ENCODE data around the gene KCND3. TPM values are rescaled to one million over a fixed set of nuclear protein-coding genes. Genes with fewer than 3 reads are reported as not detected.

KCND3 gene
- total RNA-seq, 1 experiment from 2014 or later, result not detected

DNA sequence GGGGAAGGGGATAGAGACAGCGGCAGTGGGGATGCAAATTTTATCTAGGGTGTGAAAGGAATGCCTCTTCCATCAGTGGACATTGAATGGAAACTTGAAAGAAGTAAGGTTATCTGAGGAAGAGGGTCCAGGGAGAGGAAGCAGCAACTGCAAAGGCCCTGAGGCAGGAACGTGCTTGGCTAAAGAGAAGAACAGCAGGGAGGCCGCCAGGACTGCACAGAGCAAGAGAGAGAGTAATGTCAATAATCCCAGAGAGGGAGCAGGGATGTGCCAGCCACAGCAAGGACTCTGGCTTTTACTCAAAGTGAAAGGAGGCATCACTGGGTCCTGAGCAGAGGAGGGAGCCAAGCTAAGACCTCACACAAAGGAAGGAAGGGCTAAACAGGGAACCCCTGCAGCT is 50.9 kb downstream of the KCND3 start:
- POLR2A ChIA-PET, result no interaction called here
- TF ChIP-seq, protein P1, sequence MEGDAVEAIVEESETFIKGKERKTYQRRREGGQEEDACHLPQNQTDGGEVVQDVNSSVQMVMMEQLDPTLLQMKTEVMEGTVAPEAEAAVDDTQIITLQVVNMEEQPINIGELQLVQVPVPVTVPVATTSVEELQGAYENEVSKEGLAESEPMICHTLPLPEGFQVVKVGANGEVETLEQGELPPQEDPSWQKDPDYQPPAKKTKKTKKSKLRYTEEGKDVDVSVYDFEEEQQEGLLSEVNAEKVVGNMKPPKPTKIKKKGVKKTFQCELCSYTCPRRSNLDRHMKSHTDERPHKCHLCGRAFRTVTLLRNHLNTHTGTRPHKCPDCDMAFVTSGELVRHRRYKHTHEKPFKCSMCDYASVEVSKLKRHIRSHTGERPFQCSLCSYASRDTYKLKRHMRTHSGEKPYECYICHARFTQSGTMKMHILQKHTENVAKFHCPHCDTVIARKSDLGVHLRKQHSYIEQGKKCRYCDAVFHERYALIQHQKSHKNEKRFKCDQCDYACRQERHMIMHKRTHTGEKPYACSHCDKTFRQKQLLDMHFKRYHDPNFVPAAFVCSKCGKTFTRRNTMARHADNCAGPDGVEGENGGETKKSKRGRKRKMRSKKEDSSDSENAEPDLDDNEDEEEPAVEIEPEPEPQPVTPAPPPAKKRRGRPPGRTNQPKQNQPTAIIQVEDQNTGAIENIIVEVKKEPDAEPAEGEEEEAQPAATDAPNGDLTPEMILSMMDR (IDR thresholded peaks at IDR 0.05; ENCODE audit: unreplicated experiment), result no peak
- no peak overlapping the region for H3K27ac Mint-ChIP-seq (ENCODE audit: low read depth, unreplicated experiment)

DNA sequence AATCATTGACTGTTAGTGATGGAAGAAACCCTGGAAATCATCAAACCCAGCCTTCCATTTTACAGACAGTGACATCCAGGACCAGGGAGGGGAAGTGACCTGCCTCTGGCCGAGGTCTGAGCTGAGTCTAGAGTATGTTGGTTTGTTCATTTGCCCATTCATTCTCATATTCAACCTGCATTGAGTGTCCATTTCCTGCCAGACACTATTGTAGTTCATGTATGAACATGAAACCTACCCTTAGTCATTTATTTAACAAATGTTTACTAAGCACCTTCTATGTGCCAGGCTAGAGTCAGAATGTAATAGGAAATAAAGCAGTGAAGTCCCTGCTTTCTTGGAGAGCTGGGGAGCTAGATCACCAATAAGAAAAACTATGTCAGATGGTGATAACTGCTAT is 51.3 kb downstream of the KCND3 start:
- no peak overlapping the region for H3K27ac Mint-ChIP-seq (ENCODE audit: low read depth, unreplicated experiment)
- no peaks in the 10 kb centered on the region for H3K36me3 Mint-ChIP-seq (ENCODE audit: insufficient read depth, unreplicated experiment)
- H3K27me3 Mint-ChIP-seq (ENCODE audit: insufficient read depth, unreplicated experiment), result peaks cover 59% of the 10 kb centered on the region
- ChIA-PET CTCF (no interaction called here), POLR2A (no interaction called here)
- no TSS peak for BruUV-seq (replicated peaks)
- DNase-seq (ENCODE audit: unreplicated experiment), result no peak
- peaks cover 6% of the 10 kb centered on the region for H3K4me1 Mint-ChIP-seq (ENCODE audit: insufficient read depth, unreplicated experiment)
- TF ChIP-seq, protein P1 (IDR thresholded peaks at IDR 0.05; ENCODE audit: unreplicated experiment), result no peak
- H3K9me3 Mint-ChIP-seq (ENCODE audit: unreplicated experiment), result no peaks in the 10 kb centered on the region
- H3K4me3 Mint-ChIP-seq (ENCODE audit: unreplicated experiment), result no peak overlapping the region
- intact Hi-C loops (cut with micrococcal nuclease), result no loop called here

More for the DNA sequence above, 50.9 kb downstream of the KCND3 start:
- no peaks in the 10 kb centered on the region for H3K9me3 Mint-ChIP-seq (ENCODE audit: unreplicated experiment)
- CTCF ChIA-PET, result no interaction called here
- no TSS peak for BruUV-seq (replicated peaks)
- H3K27me3 Mint-ChIP-seq (ENCODE audit: insufficient read depth, unreplicated experiment), result peaks cover 57% of the 10 kb centered on the region
- intact Hi-C loops (cut with micrococcal nuclease), result no loop called here
- H3K4me1 Mint-ChIP-seq (ENCODE audit: insufficient read depth, unreplicated experiment), result peaks cover 6% of the 10 kb centered on the region
- no peak overlapping the region for H3K4me3 Mint-ChIP-seq (ENCODE audit: unreplicated experiment)
- H3K36me3 Mint-ChIP-seq (ENCODE audit: insufficient read depth, unreplicated experiment), result no peaks in the 10 kb centered on the region
- no peak for DNase-seq (ENCODE audit: unreplicated experiment)

DNA sequence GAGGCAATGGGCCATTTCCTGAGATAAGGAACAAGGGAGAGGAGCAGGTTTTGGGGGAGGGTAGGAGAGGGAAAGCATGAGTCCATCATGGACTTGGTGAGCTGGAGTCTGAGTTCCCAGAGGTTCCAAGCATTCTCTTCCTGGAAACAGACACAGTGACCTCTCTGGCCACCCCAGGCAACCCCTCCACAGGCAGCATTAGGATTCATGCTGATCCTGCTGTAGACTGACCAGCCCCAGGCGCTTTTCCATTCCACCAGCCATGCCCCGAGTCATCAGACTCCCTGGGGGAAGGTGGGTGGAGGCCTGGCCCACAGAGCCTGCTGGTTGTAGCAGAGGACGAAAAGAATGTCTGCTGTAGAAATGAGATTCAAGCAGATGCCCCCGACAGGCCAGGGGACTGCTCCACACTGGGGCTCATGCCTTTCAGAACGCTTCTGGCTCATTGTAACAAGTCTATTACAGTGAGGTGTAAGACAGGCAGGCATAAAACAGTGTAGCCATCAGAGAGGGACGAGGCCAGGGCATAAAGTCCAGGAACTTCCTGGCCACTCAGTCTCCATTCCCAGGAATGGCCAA is 52.2 kb downstream of the KCND3 start:
- ChIA-PET POLR2A (no interaction called here), CTCF (interaction anchor here (0.6 to 0.9 kb wide), 2 partner anchors 30 to 130 kb away, joined by 3 read pairs; no protein-coding TSS in a partner anchor)
- H3K4me1 Mint-ChIP-seq (ENCODE audit: insufficient read depth, unreplicated experiment), result peaks cover 6% of the 10 kb centered on the region
- DNase-seq (ENCODE audit: unreplicated experiment), result no peak
- H3K27me3 Mint-ChIP-seq (ENCODE audit: insufficient read depth, unreplicated experiment), result peaks cover 59% of the 10 kb centered on the region
- no TSS peak for BruUV-seq (replicated peaks)
- intact Hi-C loops (cut with micrococcal nuclease), result no loop called here
- no peaks in the 10 kb centered on the region for H3K9me3 Mint-ChIP-seq (ENCODE audit: unreplicated experiment)
- no peak overlapping the region for H3K4me3 Mint-ChIP-seq (ENCODE audit: unreplicated experiment)
- H3K36me3 Mint-ChIP-seq (ENCODE audit: insufficient read depth, unreplicated experiment), result no peaks in the 10 kb centered on the region
- no peak overlapping the region for H3K27ac Mint-ChIP-seq (ENCODE audit: low read depth, unreplicated experiment)
- TF ChIP-seq, protein P1 (IDR thresholded peaks at IDR 0.05; ENCODE audit: unreplicated experiment), result no peak

DNA sequence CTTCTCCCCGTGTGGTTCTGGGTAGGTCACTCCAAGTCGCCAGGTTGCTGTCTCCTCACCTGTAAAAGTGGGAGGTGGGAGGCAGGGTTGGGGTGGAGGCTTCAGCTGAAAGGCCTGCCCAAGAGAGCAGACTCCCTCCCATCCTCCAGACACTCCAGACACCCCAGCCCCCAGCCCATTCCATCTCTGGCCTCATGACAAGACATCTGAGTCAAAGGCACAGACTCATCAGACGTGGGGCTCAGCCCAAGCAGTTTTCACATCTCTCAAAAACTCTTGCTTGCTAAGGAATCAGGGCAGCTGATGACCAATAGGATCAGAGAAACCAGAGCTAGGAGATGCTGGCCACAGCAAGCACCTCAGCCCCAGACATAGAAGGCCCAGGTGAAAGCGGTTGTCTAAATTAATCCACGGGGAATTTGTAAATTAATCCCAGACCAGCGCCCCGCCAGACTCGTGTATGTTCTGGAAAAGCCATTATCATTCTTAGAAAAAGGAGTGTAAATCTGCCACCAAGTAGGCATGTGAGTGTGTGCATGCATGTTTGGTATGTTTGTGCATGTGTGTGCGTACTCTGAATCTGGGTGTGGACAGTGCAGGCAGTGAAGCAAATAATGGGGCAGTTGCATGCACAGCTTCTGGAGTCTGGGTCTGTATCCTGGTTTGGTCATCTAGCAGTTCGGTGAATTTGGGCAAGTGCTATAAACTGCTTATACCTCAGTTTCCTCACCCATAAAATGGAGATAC is 55.2 kb downstream of the KCND3 start:
- POLR2A ChIA-PET, result interaction anchor here (0.6 to 0.7 kb wide), 2 partner anchors 186 to 259 kb away, joined by 3 to 4 read pairs; no protein-coding TSS in a partner anchor
- no peaks in the 10 kb centered on the region for H3K9me3 Mint-ChIP-seq (ENCODE audit: unreplicated experiment)
- BruUV-seq (replicated peaks), result no TSS peak
- no peak overlapping the region for H3K4me3 Mint-ChIP-seq (ENCODE audit: unreplicated experiment)
- no peak for DNase-seq (ENCODE audit: unreplicated experiment)
- TF ChIP-seq, protein P1 (IDR thresholded peaks at IDR 0.05; ENCODE audit: unreplicated experiment), result no peak
- no peak overlapping the region for H3K27ac Mint-ChIP-seq (ENCODE audit: low read depth, unreplicated experiment)
- peaks cover 6% of the 10 kb centered on the region for H3K4me1 Mint-ChIP-seq (ENCODE audit: insufficient read depth, unreplicated experiment)
- intact Hi-C loops (cut with micrococcal nuclease), result no loop called here
- no peaks in the 10 kb centered on the region for H3K36me3 Mint-ChIP-seq (ENCODE audit: insufficient read depth, unreplicated experiment)
- H3K27me3 Mint-ChIP-seq (ENCODE audit: insufficient read depth, unreplicated experiment), result peaks cover 52% of the 10 kb centered on the region
- CTCF ChIA-PET, result interaction anchor here (0.6 to 0.7 kb wide), 2 partner anchors 364 to 398 kb away, joined by 3 read pairs; no protein-coding TSS in a partner anchor

All from MCF 10A (cell line).